RPMI7951 (cell line): ENCODE results near the gene PRELID3B. TPM values are rescaled to one million over a fixed set of nuclear protein-coding genes. Genes with fewer than 3 reads are reported as not detected.

ENCODE experiments used
- DNase-seq: peaks from one replicate; pipeline ENCODE4 v3.0.0-alpha.2; 2012; ENCODE audit warnings: low read depth
- total RNA-seq: library from RNA; depleted of rRNA; stranded (reverse); fragments of >200 nt; shearing (Covaris generic); gene quantifications from 2 replicates; pipeline ENCODE4 v1.2.3, GENCODE V29; 2014; rRNA removed

PRELID3B gene
- total RNA-seq: 142 and 168 TPM in 2 replicates

DNA sequence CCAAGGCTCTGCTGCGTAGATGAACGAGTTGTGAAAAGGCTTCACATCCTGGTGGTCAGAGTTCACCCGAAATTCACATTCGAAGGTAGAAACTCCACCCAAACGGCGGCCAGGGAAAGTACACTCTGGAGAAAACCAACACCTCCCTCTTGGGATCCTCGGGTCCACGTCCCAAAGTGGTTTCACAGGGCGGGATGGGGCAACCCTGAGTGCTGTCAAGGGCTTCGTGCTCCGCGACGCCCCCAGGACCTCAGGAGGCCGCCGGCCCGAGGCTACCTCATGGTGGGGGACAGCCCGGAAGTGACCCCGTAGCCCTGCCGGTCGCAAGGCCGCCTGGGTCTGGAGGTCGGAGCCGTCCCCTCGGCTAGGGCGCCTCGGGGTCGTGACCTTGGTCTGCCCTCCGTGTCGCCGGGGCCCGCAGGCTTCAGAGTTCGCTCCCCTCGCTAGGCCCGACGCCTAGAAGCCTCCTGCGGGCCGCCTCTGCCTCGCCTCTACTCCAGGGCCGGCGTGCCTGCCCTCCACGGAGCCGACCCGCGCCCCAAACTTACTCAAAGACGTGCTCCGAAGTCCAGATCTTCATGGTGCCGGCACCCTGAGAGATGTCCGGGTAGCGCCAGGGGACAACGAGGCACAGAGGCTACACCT is at the start of gene PRELID3B:
Gene PRELID3B, minus strand, starts transcription at position 636 of the 645 bp plus-strand sequence. Its CDS starts 56 bp downstream, at position 580.
- peak; percentile 45 for DNase-seq

DNA sequence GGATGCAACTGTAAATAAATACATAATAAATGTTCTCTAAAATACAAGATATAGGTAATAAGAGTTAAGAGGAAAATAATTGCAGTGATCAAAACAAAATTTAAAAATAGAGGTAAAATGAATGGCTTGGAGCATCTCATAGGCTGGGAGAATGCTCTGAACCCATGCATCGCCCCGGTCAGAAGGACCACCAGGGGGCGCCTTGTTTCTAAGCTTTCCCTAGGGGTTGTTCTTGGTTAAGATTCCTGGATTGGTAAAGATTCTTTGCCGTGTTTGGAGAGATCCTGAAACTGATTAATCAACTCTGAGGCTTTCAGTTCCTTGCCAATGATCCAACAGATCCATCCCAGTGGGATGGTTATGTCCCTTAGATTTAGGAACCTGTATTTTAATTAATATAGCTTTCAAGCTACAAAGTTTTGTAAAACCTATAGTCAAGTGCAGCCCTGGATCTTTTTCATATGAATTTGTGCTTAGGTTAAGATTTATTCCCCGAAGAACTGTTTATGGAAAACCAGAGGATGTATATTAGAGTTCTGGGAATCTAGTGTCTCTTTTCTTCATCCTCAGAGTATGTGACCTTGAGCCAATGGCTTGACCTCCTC is 45.3 kb upstream of the PRELID3B start:
- DNase-seq: peak; percentile 67

DNA sequence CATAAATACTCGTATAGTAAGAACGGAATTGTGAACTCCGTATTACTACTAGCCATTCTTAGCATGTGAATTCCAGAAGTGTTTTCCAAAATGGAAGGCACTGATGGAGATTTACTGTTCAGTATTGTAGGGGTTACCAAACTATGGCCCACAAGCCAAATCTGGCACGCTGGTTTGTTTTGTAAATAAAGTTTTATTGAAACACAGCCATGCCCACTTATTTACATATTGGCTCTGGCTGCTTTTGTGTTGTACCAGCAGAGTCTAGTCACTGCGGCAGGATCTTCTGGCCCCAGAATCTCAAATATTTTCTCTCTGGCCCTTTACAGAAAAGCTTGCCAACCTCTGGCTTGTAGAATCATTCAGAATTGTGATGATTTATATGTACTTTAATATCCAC is 44.3 kb upstream of the PRELID3B start:
- DNase-seq: no peak

DNA sequence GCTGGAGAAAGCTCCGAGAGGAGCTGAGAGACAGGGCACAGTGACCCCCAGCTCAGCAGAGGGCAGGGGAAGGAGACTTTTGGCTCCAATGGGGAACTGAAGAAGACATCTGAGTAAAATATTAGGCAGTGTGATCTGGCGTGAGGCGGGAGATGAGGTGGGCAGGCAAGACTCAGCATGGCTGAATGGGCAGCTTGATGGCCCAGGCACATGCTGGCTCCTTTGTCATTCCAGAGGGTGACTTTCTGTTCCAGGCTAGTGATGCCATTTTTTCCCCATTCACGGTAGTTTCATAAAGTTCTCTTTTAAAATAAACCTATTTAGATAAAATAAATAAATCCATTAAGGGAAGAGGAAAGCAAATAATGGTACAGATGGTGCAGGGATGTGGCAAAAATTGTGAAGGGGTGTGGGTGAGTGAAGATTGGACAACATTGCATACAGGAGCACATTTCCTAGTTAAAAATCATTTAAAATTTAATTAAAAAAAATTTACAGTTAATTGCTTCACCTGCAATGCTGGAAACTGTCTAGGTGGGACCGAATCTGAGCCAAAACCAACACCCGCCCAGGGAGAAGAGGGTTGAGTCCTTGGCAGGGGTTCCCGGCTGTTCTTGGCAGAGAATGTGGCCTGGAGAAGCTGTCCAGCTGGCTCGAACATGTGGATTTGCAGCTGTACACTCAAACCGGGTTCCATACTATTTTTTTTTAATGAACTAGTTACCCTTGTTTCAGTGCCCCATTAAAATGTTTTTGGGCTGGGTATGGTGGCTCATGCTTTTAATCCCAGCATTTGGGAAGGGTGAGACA is 41.7 kb upstream of the PRELID3B start:
- no peak for DNase-seq

GRCh38 chr20:59082981-59083380 is 40.4 kb upstream of the PRELID3B start:
- DNase-seq: peak; percentile 44

DNA sequence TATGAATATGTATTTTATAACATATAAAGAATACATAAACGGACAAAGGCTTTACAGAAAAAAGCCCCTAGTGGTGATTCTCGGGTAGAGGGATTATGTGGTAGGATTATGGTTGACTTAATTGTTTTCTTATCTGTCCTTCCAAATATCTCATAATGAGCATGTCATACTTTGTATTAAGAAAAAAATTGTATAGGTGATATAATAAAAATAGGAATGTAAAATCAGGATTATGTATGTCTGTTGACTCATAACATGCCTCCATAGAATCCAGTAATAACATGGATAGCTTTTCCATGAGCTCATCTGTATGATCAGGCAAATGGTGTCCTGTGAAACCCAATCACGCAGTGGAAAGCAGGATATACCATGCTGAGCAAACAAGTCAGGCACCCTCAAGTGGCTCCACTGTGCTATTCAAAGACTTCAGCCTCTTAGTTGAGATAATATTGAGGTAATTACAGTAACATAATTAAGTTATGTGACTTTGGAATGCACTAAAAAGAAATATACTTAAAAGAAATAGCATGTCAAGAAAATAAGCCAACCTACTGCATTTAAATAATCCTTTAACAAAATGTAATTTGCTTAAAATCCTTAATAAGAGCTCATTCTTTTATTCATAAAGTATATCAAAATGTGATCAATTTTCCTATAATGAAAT is 39.6 kb upstream of the PRELID3B start:
- peak; percentile 25 for DNase-seq

DNA sequence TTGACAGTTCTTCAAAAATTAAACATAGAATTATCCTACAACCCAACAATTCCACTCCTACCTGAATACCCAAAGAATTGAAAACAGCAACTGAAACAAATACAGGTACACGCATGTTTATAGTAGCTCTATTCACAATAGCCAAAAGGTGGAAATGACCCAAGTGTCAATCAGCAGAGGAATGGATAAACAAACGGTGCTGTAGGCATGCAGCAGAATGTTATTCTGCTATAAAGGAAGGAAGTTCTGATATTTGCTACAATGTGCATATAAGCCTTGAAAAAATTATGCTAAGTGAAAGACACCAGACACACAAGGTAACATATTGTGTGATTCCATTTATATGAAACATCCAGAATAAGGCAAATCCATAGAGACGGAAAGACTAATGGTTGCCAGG is 38.5 kb upstream of the PRELID3B start:
- no peak for DNase-seq

- DNase-seq: no peak
Measured at GRCh38 chr20:59078231-59078630, 35.6 kb upstream of the PRELID3B start.

GRCh38 chr20:59077705-59078104 is 35.1 kb upstream of the PRELID3B start:
- DNase-seq: no peak

DNA sequence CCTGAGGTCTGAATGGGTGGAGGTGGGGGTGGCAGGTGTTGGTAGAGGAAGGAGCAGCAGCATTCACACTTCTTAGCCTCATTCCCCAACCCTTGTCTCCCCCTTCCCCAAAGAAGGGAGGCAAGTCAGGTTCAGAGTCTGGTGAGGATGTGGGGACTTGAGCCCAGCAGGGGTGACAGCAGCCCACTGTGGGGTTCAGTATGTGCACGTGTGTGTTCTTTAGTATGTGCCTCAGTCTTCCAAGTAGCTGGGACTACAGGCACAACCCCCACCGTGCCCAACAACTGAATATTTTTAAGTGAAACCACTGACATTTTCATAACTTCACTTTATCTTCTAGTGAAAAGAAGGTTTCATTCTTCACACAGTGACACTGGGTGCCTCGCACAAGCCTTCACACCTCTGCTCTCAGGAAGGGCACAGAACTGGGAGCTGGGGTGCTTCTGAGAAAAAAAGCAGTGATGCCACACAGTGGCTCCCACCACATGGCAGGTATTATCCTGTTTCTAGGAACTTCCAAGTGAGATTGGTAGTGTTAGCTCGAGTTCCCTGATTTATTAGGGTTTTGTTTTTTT is 33.4 kb upstream of the PRELID3B start:
- no peak for DNase-seq

- DNase-seq: no peak
Measured at GRCh38 chr20:59074456-59074855, 31.9 kb upstream of the PRELID3B start.

DNA sequence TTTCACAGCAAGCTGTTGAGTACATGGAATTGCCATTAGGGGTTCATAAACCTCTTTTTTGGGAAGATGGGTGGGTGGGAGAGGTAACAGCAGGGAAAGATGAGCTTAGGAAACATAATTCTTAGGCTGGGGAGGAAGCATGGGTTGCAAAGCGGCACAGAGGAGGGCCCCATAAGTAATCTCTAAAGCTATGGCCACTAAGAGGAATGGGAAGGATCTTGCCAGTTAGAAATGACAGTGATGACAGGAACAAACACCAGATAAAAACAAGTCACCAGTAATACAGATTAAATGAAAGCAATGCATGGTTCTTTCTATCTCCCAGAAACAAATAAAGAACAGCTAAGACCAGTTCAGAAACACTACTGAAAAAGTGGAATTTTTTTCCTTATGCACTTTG is 31.0 kb upstream of the PRELID3B start:
- no peak for DNase-seq

GRCh38 chr20:59071216-59071615 is 28.6 kb upstream of the PRELID3B start:
- DNase-seq: peak; percentile 20

DNA sequence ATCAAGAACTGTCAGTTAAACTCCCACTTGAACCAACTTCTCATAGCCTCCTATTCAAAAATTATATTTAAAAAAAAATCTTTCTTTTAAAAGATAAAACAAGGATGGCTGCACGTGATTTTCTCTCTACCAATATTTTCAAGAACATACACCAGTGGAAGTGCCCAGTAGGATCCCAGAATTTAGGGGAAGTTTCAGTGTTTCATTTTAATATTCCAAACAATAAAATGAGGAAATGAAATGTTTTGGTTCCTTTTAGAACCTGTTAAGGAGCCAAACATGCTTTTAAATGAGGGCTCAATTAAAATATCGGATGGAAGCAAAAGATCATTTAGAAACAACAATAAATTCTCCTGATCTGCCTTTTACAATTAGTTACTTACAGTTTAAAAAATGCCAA is 26.4 kb upstream of the PRELID3B start:
- no peak for DNase-seq

DNA sequence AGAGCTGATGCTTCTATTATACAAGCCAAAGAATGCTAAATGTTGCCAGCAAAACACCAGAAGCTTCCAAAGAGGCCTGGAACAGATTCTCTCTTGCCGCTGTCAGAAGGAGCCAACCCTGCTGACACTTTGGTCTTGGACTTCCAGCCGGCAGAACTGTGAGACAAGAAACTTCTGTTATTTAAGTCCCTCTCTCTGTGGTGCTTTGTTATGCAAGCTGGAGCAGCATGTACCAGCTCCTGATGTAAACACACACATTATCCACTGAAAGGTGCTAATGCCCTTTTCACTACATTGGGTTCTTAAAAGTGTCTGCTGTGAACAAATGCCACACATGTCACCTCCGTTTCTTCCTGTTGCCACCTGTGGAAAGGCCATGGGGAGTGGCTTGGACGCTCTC is 25.9 kb upstream of the PRELID3B start:
- no peak for DNase-seq

DNA sequence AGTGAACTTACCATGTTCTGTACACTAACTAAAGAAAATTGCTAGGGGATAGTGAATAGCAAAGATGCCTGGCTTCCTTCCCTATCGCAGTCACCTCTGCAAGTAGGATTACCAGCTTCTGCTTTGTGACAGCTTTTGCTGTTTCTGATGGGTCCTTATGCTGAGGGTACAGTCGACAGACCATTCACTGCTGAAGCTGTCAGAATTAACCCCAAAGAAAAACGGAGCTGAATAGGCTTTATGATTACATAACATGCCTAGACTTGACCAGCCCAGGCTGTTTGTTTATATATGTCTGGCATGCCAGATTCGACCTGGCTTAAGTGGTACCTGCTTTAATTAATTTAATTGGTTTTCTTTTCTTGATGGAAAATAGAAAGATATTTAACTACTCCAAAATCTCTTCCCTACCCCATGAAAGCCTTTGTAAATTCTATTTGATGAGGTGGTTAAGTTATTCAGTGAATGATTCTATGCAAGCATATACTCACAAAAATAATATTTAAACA is 21.7 kb upstream of the PRELID3B start:
- DNase-seq: no peak

DNA sequence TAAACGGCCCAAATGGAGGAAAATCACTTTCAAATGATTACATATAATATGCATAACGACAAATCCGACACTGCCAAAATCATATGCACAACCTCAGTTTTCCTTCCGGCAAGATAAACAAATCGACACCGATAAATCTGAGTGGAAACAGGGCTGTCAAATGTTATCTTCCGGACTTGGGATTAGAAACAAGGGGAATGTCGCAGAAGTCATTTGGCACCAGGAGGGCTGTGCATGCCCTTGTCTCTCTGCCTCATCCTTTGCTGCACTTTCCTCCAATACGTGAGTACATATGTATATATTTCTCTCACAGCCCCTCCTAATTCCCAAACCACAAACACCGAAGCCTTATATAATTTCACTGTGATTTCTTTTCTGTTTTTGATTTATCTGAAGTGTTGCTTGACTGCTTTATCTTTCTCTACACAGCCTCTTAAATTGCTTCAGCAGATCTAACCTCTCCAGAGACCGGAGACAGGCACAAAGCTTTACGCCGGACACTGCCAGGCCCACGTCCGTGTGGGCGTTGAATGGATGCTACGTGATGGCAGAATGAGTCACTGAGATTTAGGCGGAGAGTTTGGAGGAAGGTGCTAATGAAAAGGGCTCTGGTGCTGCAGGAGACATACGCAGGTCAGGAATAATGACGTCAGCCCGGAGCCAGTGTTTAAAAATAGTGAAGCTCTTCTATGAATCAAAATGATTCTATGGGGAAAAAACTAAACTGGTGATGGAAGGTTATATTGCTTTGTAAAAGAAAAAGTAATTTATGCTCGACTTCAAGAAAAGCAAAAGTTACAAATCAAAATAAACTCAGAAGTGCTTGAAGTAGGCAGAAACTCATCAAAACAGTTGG is 21.0 kb upstream of the PRELID3B start:
- DNase-seq: peak; percentile 78

- DNase-seq: no peak
Measured at GRCh38 chr20:59062081-59062480, 19.5 kb upstream of the PRELID3B start.

- peak; percentile 33 for DNase-seq
Measured at GRCh38 chr20:59055302-59055701, 12.7 kb upstream of the PRELID3B start.

GRCh38 chr20:59051666-59052185 is 9.1 kb upstream of the PRELID3B start:
- no peak for DNase-seq
